ENCODE results near the gene FBXL7.

DNA sequence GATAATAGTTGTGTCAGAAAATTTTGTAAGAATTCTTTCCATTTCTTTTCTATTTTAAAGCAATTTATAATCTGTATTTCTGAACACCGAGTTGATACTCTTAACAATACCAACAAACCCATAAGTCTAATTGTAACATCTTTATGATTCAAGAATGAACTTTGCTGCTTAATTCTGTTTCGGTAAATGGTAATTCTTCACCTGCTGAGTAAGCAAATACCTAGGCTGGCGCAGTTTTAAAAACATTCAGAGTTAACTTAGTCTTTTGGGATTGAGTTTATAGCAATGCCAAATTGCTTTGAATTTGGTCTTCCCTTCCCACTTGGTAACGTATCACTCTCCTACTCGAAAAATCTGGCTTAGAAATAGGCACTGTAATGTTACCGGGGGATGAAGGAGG lies 456.6 kb downstream of the FBXL7 start:
- TF ChIP-seq EP300 (IDR thresholded peaks at IDR 0.05), result no peak
- TF ChIP-seq CTCF (IDR thresholded peaks at IDR 0.05), result no peak
- no peak for TF ChIP-seq POLR2A (IDR thresholded peaks at IDR 0.05)
- no peak for TF ChIP-seq POLR2AphosphoS5 (IDR thresholded peaks at IDR 0.05)

Measured in suprapubic skin (tissue), 4 donors.